ENCODE measurements around the gene NRCAM.

DNA sequence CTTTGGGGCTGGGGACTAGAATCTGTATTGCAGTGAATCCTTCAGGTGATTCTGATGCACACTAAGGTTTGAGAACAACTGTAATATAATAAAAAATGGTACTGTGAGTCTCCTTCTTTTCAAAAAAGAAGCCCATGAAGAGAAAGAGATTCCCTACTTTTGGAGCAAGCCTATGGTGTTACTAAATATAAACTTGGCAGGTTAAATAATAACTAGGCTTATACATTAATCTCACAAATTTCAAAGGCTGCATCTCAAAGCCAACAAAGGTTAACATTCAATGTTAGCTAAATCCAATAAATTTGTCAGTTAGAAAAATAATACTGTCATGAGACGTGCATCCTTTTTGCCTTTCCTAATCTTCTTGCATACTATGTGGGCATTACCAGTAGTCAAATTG lies 166.4 kb downstream of the NRCAM start:
- TF ChIP-seq TP53 (CRISPR knock-in tag; IDR thresholded peaks at IDR 0.05) (no peak), FOXK1 (CRISPR knock-in tag; IDR thresholded peaks at IDR 0.05) (no peak), FOXP1 (CRISPR knock-in tag; IDR thresholded peaks at IDR 0.05; ENCODE audit: borderline replicate concordance) (no peak), NFE2L1 (CRISPR knock-in tag; IDR thresholded peaks at IDR 0.05) (no peak), PRDM15 (CRISPR knock-in tag; IDR thresholded peaks at IDR 0.05) (no peak), NR1H2 (CRISPR knock-in tag; IDR thresholded peaks at IDR 0.05) (no peak), CREM (CRISPR knock-in tag; IDR thresholded peaks at IDR 0.05) (no peak), JUN (CRISPR knock-in tag; IDR thresholded peaks at IDR 0.05) (no peak), ELF4 (CRISPR knock-in tag; IDR thresholded peaks at IDR 0.05; ENCODE audit: low read depth) (no peak)
- TF ChIP-seq, protein P1, sequence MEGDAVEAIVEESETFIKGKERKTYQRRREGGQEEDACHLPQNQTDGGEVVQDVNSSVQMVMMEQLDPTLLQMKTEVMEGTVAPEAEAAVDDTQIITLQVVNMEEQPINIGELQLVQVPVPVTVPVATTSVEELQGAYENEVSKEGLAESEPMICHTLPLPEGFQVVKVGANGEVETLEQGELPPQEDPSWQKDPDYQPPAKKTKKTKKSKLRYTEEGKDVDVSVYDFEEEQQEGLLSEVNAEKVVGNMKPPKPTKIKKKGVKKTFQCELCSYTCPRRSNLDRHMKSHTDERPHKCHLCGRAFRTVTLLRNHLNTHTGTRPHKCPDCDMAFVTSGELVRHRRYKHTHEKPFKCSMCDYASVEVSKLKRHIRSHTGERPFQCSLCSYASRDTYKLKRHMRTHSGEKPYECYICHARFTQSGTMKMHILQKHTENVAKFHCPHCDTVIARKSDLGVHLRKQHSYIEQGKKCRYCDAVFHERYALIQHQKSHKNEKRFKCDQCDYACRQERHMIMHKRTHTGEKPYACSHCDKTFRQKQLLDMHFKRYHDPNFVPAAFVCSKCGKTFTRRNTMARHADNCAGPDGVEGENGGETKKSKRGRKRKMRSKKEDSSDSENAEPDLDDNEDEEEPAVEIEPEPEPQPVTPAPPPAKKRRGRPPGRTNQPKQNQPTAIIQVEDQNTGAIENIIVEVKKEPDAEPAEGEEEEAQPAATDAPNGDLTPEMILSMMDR (IDR thresholded peaks at IDR 0.05) = no peak
- TF ChIP-seq, protein P2, sequence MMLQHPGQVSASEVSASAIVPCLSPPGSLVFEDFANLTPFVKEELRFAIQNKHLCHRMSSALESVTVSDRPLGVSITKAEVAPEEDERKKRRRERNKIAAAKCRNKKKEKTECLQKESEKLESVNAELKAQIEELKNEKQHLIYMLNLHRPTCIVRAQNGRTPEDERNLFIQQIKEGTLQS (CRISPR knock-in tag; conservative IDR thresholded peaks at IDR 0.05) = no peak
